H1 (cell line): ENCODE results near the gene MMP12. TPM values are rescaled to one million over a fixed set of nuclear protein-coding genes. Genes with fewer than 3 reads are reported as not detected.

Experiments used
- CTCF ChIA-PET: fragments of 300-600 bp; sonication (Branson Sonifier 250); formaldehyde crosslinking; loops from one replicate; lab custom pipeline; 2021; ENCODE audit not compliant: partially characterized antibody; lab: Charles Lee
- POLR2A ChIA-PET: fragments of 300-600 bp; sonication (Branson Sonifier 250); formaldehyde crosslinking; loops from one replicate; lab custom pipeline; 2021; ENCODE audit warnings: inconsistent platforms; ENCODE audit not compliant: partially characterized antibody; lab: Charles Lee
- DNase-seq, 2 experiments: peaks; one replicate each; pipeline versions ENCODE4 v3.0.0 to v3.0.0-alpha.2; 2010 to 2022; ENCODE audit warnings: low spot score in 2 of 2, low read depth in 1 of 2, mixed read lengths in 1 of 2
- FAIRE-seq: peaks from 2 replicates; lab custom pipeline; 2011; peaks lifted over from hg19 to GRCh38; lab: Jason Lieb, UNC
- H2AFZ ChIP-seq: 2 replicates; pipeline ENCODE4 v1.8.1; 2012; ENCODE audit warnings: low read length, inconsistent platforms
- H2AK5ac ChIP-seq: 2 replicates; pipeline ENCODE4 v1.6.1; 2013; ENCODE audit warnings: low read depth, low read length
- H2BK120ac ChIP-seq: replicated peaks from 2 replicates; pipeline ENCODE3; 2013; ENCODE audit warnings: low read depth, low read length, inconsistent platforms
- H2BK12ac ChIP-seq: 2 replicates; pipeline ENCODE4 v1.6.1; 2013; ENCODE audit warnings: low read depth, low read length
- H2BK15ac ChIP-seq: 2 replicates; pipeline ENCODE4 v1.6.1; 2013; ENCODE audit warnings: low read length
- H2BK20ac ChIP-seq: 2 replicates; pipeline ENCODE4 v1.6.1; 2013; ENCODE audit warnings: low read length
- H2BK5ac ChIP-seq: 2 replicates; pipeline ENCODE4 v1.6.1; 2013; ENCODE audit warnings: low read depth, low read length
- H3K14ac ChIP-seq: 2 replicates; pipeline ENCODE4 v1.6.1; 2013; ENCODE audit warnings: inconsistent platforms; ENCODE audit not compliant: insufficient read length
- H3K18ac ChIP-seq: 2 replicates; pipeline ENCODE4 v1.6.1; 2013; ENCODE audit warnings: low read length; ENCODE audit errors: extremely low read depth
- H3K23ac ChIP-seq: 2 replicates; pipeline ENCODE4 v1.6.1; 2013; ENCODE audit warnings: inconsistent platforms; ENCODE audit not compliant: insufficient read length
- H3K23me2 ChIP-seq: 2 replicates; pipeline ENCODE4 v1.6.1; 2013; ENCODE audit warnings: low read depth, low read length
- H3K27ac ChIP-seq: 2 replicates; pipeline ENCODE4 v1.6.1; 2011; ENCODE audit warnings: low read depth, low read length, inconsistent platforms
- H3K27me3 ChIP-seq, 4 experiments: replicated peaks in 1 of 4; 1 replicate in 1 of 4; 2 replicates in 3 of 4; pipeline versions ENCODE4 v1.6.1 to v1.8.1; 2011 to 2013; ENCODE audit warnings: low read length in 3 of 4, mild to moderate bottlenecking in 3 of 4, inconsistent platforms in 2 of 4, mixed read lengths in 2 of 4, moderate library complexity in 1 of 4; ENCODE audit not compliant: control insufficient read depth in 3 of 4, insufficient read depth in 3 of 4; ENCODE audit errors: extremely low read depth in 1 of 4
- H3K36me3 ChIP-seq, 4 experiments: 2 replicates each; pipeline versions ENCODE4 v1.6.1 to v1.8.1; 2011 to 2013; ENCODE audit warnings: mild to moderate bottlenecking in 4 of 4, low read length in 3 of 4, moderate library complexity in 2 of 4, control low read depth in 1 of 4, inconsistent platforms in 1 of 4; ENCODE audit not compliant: insufficient read depth in 4 of 4, control insufficient read depth in 2 of 4
- H3K4ac ChIP-seq: replicated peaks from 2 replicates; pipeline ENCODE3; 2013; ENCODE audit warnings: low read length, low read depth, mixed read lengths, inconsistent platforms; ENCODE audit not compliant: insufficient read length
- H3K4me1 ChIP-seq, 4 experiments: replicated peaks in 1 of 4; 1 replicate in 1 of 4; 2 replicates in 3 of 4; pipeline versions ENCODE4 v1.6.1 to v1.8.1; 2011 to 2013; ENCODE audit warnings: low read length in 3 of 4, inconsistent platforms in 2 of 4, mixed read lengths in 1 of 4; ENCODE audit not compliant: insufficient read depth in 4 of 4, control insufficient read depth in 3 of 4
- H3K4me2 ChIP-seq, 2 experiments: 2 replicates each; pipeline versions ENCODE4 v1.6.1 to v1.8.1; 2011 to 2013; ENCODE audit warnings: low read depth in 2 of 2, low read length in 2 of 2, control low read depth in 1 of 2, inconsistent platforms in 1 of 2, mild to moderate bottlenecking in 1 of 2; ENCODE audit not compliant: insufficient read depth in 1 of 2
- H3K4me3 ChIP-seq, 4 experiments: fragments of 200-600, 300-600 bp in 1 of 4; sonication (generic), shearing (Covaris generic), sonication (Bioruptor Twin) in 1 of 4; 2 replicates each; pipeline versions ENCODE4 v1.5.1 to v1.8.1; 2011 to 2016; ENCODE audit warnings: low read length in 4 of 4, low read depth in 3 of 4, control low read depth in 2 of 4, inconsistent platforms in 2 of 4, mild to moderate bottlenecking in 2 of 4, mixed read lengths in 1 of 4, moderate library complexity in 1 of 4; ENCODE audit not compliant: insufficient read depth in 2 of 4; ENCODE audit errors: extremely low read depth in 1 of 4
- H3K56ac ChIP-seq: replicated peaks from 2 replicates; pipeline ENCODE3; 2013; ENCODE audit warnings: low read depth, mild to moderate bottlenecking, mixed read lengths, low read length, inconsistent platforms; ENCODE audit not compliant: insufficient read length
- H3K79me1 ChIP-seq: 2 replicates; pipeline ENCODE4 v1.6.1; 2013; ENCODE audit warnings: low read depth, low read length, control low read depth
- H3K79me2 ChIP-seq, 2 experiments: 2 replicates each; pipeline versions ENCODE4 v1.6.1 to v1.8.1; 2012 to 2013; ENCODE audit warnings: low read length in 2 of 2, mild to moderate bottlenecking in 2 of 2, inconsistent platforms in 1 of 2; ENCODE audit not compliant: insufficient read depth in 2 of 2, control insufficient read depth in 1 of 2
- H3K9ac ChIP-seq, 4 experiments: replicated peaks in 1 of 4; 1 replicate in 1 of 4; 2 replicates in 3 of 4; pipeline versions ENCODE4 v1.6.1 to v1.8.1; 2011 to 2013; ENCODE audit warnings: low read depth in 3 of 4, low read length in 3 of 4, control low read depth in 2 of 4, mild to moderate bottlenecking in 2 of 4, moderate library complexity in 2 of 4, inconsistent platforms in 1 of 4; ENCODE audit errors: extremely low read depth in 1 of 4
- H3K9me3 ChIP-seq, 2 experiments: 2 replicates each; pipeline versions ENCODE4 v1.6.1 to v1.8.1; 2012 to 2013; ENCODE audit warnings: mild to moderate bottlenecking in 2 of 2, moderate library complexity in 2 of 2, control low read depth in 1 of 2, inconsistent platforms in 1 of 2, low read depth in 1 of 2, low read length in 1 of 2, mixed read lengths in 1 of 2; ENCODE audit not compliant: insufficient read depth in 2 of 2
- H4K20me1 ChIP-seq, 2 experiments: replicated peaks in 1 of 2; 2 replicates each; pipeline versions ENCODE3 to v1.8.1; 2011 to 2013; ENCODE audit warnings: inconsistent platforms in 2 of 2, low read length in 2 of 2, mild to moderate bottlenecking in 1 of 2; ENCODE audit not compliant: insufficient read depth in 2 of 2, control insufficient read depth in 1 of 2
- H4K5ac ChIP-seq: 2 replicates; pipeline ENCODE4 v1.6.1; 2013; ENCODE audit warnings: low read length, low read depth, mixed read lengths, inconsistent platforms; ENCODE audit not compliant: insufficient read length
- H4K8ac ChIP-seq: 2 replicates; pipeline ENCODE4 v1.8.0; 2013; ENCODE audit warnings: mild to moderate bottlenecking, moderate library complexity, low read length, inconsistent platforms; ENCODE audit not compliant: insufficient read depth; ENCODE audit errors: extremely low read depth
- H4K91ac ChIP-seq: replicated peaks from 2 replicates; pipeline ENCODE3; 2013; ENCODE audit warnings: low read length, mixed read lengths, inconsistent platforms; ENCODE audit not compliant: insufficient read length
- ASH2L ChIP-seq: fragments of 200-600, 300-600 bp; sonication (generic); IDR thresholded peaks from one replicate; pipeline ENCODE4 v1.7.1; 2017; ENCODE audit warnings: low read length
- CBX8 ChIP-seq: fragments of 300-800, 300-1000 bp; sonication (generic); IDR thresholded peaks from 2 replicates; pipeline ENCODE4 v1.7.1; 2016; ENCODE audit warnings: low read depth, low read length, borderline replicate concordance
- CHD1 ChIP-seq: IDR thresholded peaks from 2 replicates; pipeline ENCODE4 v1.6.1; 2012; ENCODE audit warnings: low read depth, low read length, improper control_type of control experiment
- GTF2F1 ChIP-seq: IDR thresholded peaks from 2 replicates; pipeline ENCODE4 v1.6.1; 2012; ENCODE audit warnings: low read depth, low read length, improper control_type of control experiment, borderline replicate concordance
- POLR2A ChIP-seq, 2 experiments: IDR thresholded peaks; 1 replicate in 1 of 2; 2 replicates in 1 of 2; pipeline ENCODE4 v1.6.1; 2011; ENCODE audit warnings: low read depth in 2 of 2, low read length in 2 of 2, mild to moderate bottlenecking in 2 of 2; ENCODE audit errors: control extremely low read depth in 1 of 2
- RXRA ChIP-seq: IDR thresholded peaks from 2 replicates; pipeline ENCODE4 v1.6.1; 2011; ENCODE audit warnings: low read depth, mild to moderate bottlenecking, low read length, moderate library complexity; ENCODE audit not compliant: insufficient read depth
- SAP30 ChIP-seq: fragments of 300-600 bp; sonication (generic); IDR thresholded peaks from 2 replicates; pipeline ENCODE4 v1.7.1; 2012; ENCODE audit warnings: low read length, moderate library complexity, mild to moderate bottlenecking, inconsistent platforms; ENCODE audit not compliant: insufficient read depth, insufficient replicate concordance
- SP1 ChIP-seq: IDR thresholded peaks from 2 replicates; pipeline ENCODE4 v1.6.1; 2011; ENCODE audit warnings: low read depth, low read length
- SUZ12 ChIP-seq: fragments of 200-600 bp; sonication (generic); IDR thresholded peaks from 2 replicates; pipeline ENCODE4 v1.6.1; 2012; ENCODE audit warnings: mild to moderate bottlenecking, inconsistent platforms, low read length, moderate library complexity, mixed read lengths
- TAF7 ChIP-seq: optimal IDR thresholded peaks from 2 replicates; pipeline ENCODE3; 2011; ENCODE audit warnings: low read depth, mild to moderate bottlenecking, inconsistent platforms, low read length, moderate library complexity, borderline replicate concordance
- USF2 ChIP-seq: IDR thresholded peaks from 2 replicates; pipeline ENCODE4 v1.6.1; 2011; ENCODE audit warnings: low read length, improper control_type of control experiment
- WGBS, 2 experiments: shearing (Covaris generic) in 1 of 2; methylation state at CpG; one replicate each; pipeline versions ENCODE4 v1.1.6 to v1.1.7; 2013 to 2015; ENCODE audit warnings: low lambda C conversion rate in 2 of 2, mixed read lengths in 2 of 2, inconsistent platforms in 1 of 2, low coverage in 1 of 2, missing lambda C conversion rate in 1 of 2; ENCODE audit not compliant: insufficient replicate concordance in 2 of 2, insufficient coverage in 1 of 2, insufficient read length in 1 of 2; ENCODE audit errors: extremely low coverage in 1 of 2, missing lambda C conversion rate in 1 of 2; 5-methylcytosine and 5-hydroxymethylcytosine counted together
- polyA plus RNA-seq, 7 experiments: library from polyadenylated mRNA; depleted of rRNA in 3 of 7; stranded (reverse) in 5 of 7; unstranded in 2 of 7; fragments of >200 nt in 5 of 7; fragments of 200-250 nt in 2 of 7; gene quantifications; 1 replicate in 5 of 7; 2 replicates in 1 of 7; 4 replicates in 1 of 7; pipeline versions ENCODE4 v1.2.1 to v1.2.3, GENCODE V29; 2011 to 2013; ENCODE audit warnings: missing spikeins in 2 of 7, mixed read lengths in 2 of 7
- total RNA-seq: library from RNA; stranded (reverse); fragmentation: NEBNext Ultra II Directional; extraction: Animal tissue kit (Norgen Biotek cat#: 25700); gene quantifications from 2 replicates; pipeline ENCODE4 v1.2.1, GENCODE V29; 2021

Gene MMP12
- total and polyA plus RNA-seq, 2 of the 8 experiments (the other 6 are each of a cell fraction or from before 2014, with no cell fraction given) = not detected

GRCh38 chr11:102883141-102883540 is 8.4 kb upstream of the MMP12 start:
- no peak overlapping the region for H2AFZ ChIP-seq
- no peaks in the 10 kb centered on the region for H3K23me2 ChIP-seq
- no peak overlapping the region for H3K9ac ChIP-seq
- FAIRE-seq (no peak), DNase-seq (no peak)
- WGBS, 2 experiments = 92% methylated on average over 3 of the region's 3 CpGs; no CpG with 5 or more reads in 1 of the 2 experiments
- no peak overlapping the region for H4K5ac ChIP-seq
- no peak overlapping the region for H3K4ac ChIP-seq
- H3K79me2 ChIP-seq = no peaks in the 10 kb centered on the region
- no peak overlapping the region for H2BK20ac ChIP-seq
- H2BK12ac ChIP-seq = no peak overlapping the region
- no peak overlapping the region for H3K27ac ChIP-seq
- CTCF ChIA-PET = interaction anchor here (1.3 kb wide), 2 partner anchors 58 to 88 kb away, joined by 3 to 5 read pairs; no protein-coding TSS in a partner anchor
- no peak overlapping the region for H3K56ac ChIP-seq
- no peak overlapping the region for H2BK5ac ChIP-seq
- H3K23ac ChIP-seq = no peak overlapping the region
- H3K4me3 ChIP-seq = no peak overlapping the region
- no peak overlapping the region for H3K18ac ChIP-seq
- no peak for TF ChIP-seq SP1
- TF ChIP-seq USF2 = no peak
- TF ChIP-seq GTF2F1 = no peak
- TF ChIP-seq CBX8 = no peak
- no peak for TF ChIP-seq SUZ12
- no peak for TF ChIP-seq ASH2L
- TF ChIP-seq POLR2A (IDR thresholded peaks at IDR 0.05; ENCODE audit: control extremely low read depth in 1 of 2, low read depth in 2 of 2, low read length in 2 of 2) = no peak
- TF ChIP-seq SAP30 = no peak
- TF ChIP-seq RXRA = no peak
- no peak for TF ChIP-seq TAF7
- no peak for TF ChIP-seq CHD1
- H2BK120ac ChIP-seq = no peak overlapping the region
- H3K4me2 ChIP-seq = no peak overlapping the region
- H3K4me1 ChIP-seq = no peaks in the 10 kb centered on the region
- H4K20me1 ChIP-seq = no peaks in the 10 kb centered on the region
- H3K9me3 ChIP-seq = no peaks in the 10 kb centered on the region
- no peak overlapping the region for H3K14ac ChIP-seq
- no peaks in the 10 kb centered on the region for H3K79me1 ChIP-seq
- no peak overlapping the region for H2BK15ac ChIP-seq
- H3K27me3 ChIP-seq = no peaks in the 10 kb centered on the region
- POLR2A ChIA-PET = no interaction called here
- no peaks in the 10 kb centered on the region for H3K36me3 ChIP-seq
- no peak overlapping the region for H4K8ac ChIP-seq
- no peak overlapping the region for H2AK5ac ChIP-seq
- no peak overlapping the region for H4K91ac ChIP-seq
